Hepatocyte (in vitro differentiated cells): ENCODE results near the gene ACSS1. TPM values are rescaled to one million over a fixed set of nuclear protein-coding genes. Genes with fewer than 3 reads are reported as not detected.

ENCODE experiments used
- DNase-seq: peaks from one replicate; pipeline ENCODE4 v3.0.0-alpha.2; 2016; ENCODE audit warnings: low spot score
- H2AFZ ChIP-seq: fragments of 200-600 bp; sonication (generic); 2 replicates; pipeline ENCODE4 v1.6.0; 2016; ENCODE audit warnings: antibody characterized with exemption, mild to moderate bottlenecking
- H3K27ac ChIP-seq: fragments of 200-600 bp; sonication (generic); 2 replicates; pipeline ENCODE4 v1.5.1; 2016; ENCODE audit warnings: mild to moderate bottlenecking
- H3K27me3 ChIP-seq: fragments of 200-600 bp; sonication (generic); 2 replicates; pipeline ENCODE4 v1.6.1; 2016
- H3K36me3 ChIP-seq: fragments of 200-600 bp; sonication (generic); replicated peaks from 2 replicates; pipeline ENCODE4 v1.5.1; 2016; ENCODE audit warnings: low read depth; ENCODE audit not compliant: insufficient read depth
- H3K4me1 ChIP-seq: fragments of 200-600 bp; sonication (generic); 2 replicates; pipeline ENCODE4 v1.5.1; 2016; ENCODE audit warnings: mild to moderate bottlenecking, moderate library complexity; ENCODE audit not compliant: insufficient read depth
- H3K4me2 ChIP-seq: fragments of 200-600 bp; sonication (generic); 2 replicates; pipeline ENCODE4 v1.6.0; 2016
- H3K4me3 ChIP-seq: fragments of 200-600 bp; sonication (generic); 2 replicates; pipeline ENCODE4 v1.5.1; 2016; ENCODE audit warnings: mild to moderate bottlenecking
- H3K79me2 ChIP-seq: fragments of 200-600 bp; sonication (generic); 2 replicates; pipeline ENCODE4 v1.6.0; 2017; ENCODE audit warnings: mild to moderate bottlenecking
- H3K9me2 ChIP-seq: fragments of 200-600 bp; sonication (generic); replicated peaks from 2 replicates; pipeline ENCODE4 v1.6.0; 2017; ENCODE audit warnings: mild to moderate bottlenecking; ENCODE audit not compliant: insufficient read depth
- H3K9me3 ChIP-seq: fragments of 200-600 bp; sonication (generic); 2 replicates; pipeline ENCODE4 v1.5.1; 2016; ENCODE audit warnings: low read depth, mild to moderate bottlenecking
- H4K20me1 ChIP-seq: fragments of 200-600 bp; sonication (generic); 2 replicates; pipeline ENCODE4 v1.6.0; 2016; ENCODE audit warnings: mild to moderate bottlenecking; ENCODE audit not compliant: insufficient read depth, poor library complexity, severe bottlenecking
- CTCF ChIP-seq: fragments of 200-600 bp; sonication (generic); IDR thresholded peaks from 2 replicates; pipeline ENCODE4 v1.5.1; 2016; ENCODE audit warnings: antibody characterized with exemption, mild to moderate bottlenecking; ENCODE audit not compliant: poor library complexity
- EZH2 ChIP-seq: fragments of 200-600 bp; sonication (generic); IDR thresholded peaks from 2 replicates; pipeline ENCODE4 v1.6.1; 2016; ENCODE audit warnings: antibody characterized with exemption, mild to moderate bottlenecking, borderline replicate concordance
- EZH2phosphoT487 ChIP-seq: fragments of 200-600 bp; sonication (generic); IDR thresholded peaks from one replicate; pipeline ENCODE4 v1.6.1; 2018; ENCODE audit warnings: antibody characterized with exemption, mild to moderate bottlenecking, low read depth, moderate library complexity; ENCODE audit not compliant: unreplicated experiment, severe bottlenecking
- WGBS: methylation state at CpG from one replicate; pipeline ENCODE4 v1.1.6; 2016; ENCODE audit warnings: low lambda C conversion rate; ENCODE audit errors: missing lambda C conversion rate; 5-methylcytosine and 5-hydroxymethylcytosine counted together
- polyA plus RNA-seq: library from polyadenylated mRNA; unstranded; fragments of >200 nt; fragmentation: Nextera tagmentation; extraction: Ambion mirVana; gene quantifications from 2 replicates; pipeline ENCODE4 v1.2.1, GENCODE V29; 2016
- total RNA-seq: library from RNA; depleted of rRNA; stranded (reverse); fragments of >200 nt; gene quantifications from 2 replicates; pipeline ENCODE4 v1.2.3, GENCODE V29; 2014

Gene ACSS1
- total and polyA plus RNA-seq, 2 experiments from 2014 or later: 20.5 to 37.7 TPM

- 91% methylated on average over 8 of the region's 8 CpGs for WGBS
- Histone ChIP-seq H3K4me3 (no peak overlapping the region), H3K9me3 (no peaks in the 10 kb centered on the region), H3K9me2 (no peaks in the 10 kb centered on the region), H3K79me2 (peaks cover 19% of the 10 kb centered on the region), H4K20me1 (no peaks in the 10 kb centered on the region), H3K4me1 (peaks cover 24% of the 10 kb centered on the region), H3K27me3 (no peaks in the 10 kb centered on the region), H3K4me2 (no peak overlapping the region), H3K36me3 (no peaks in the 10 kb centered on the region), H2AFZ (no peak overlapping the region), H3K27ac (peak overlapping the region; percentile 36)
- no peak for DNase-seq
- TF ChIP-seq EZH2 (no peak), EZH2phosphoT487 (no peak), CTCF (no peak)
Measured at GRCh38 chr20:25030649-25031207, 27.2 kb downstream of the ACSS1 start.

- H3K4me3 ChIP-seq: no peak overlapping the region
- no peak overlapping the region for H3K4me2 ChIP-seq
- no peaks in the 10 kb centered on the region for H3K36me3 ChIP-seq
- H3K9me3 ChIP-seq: no peaks in the 10 kb centered on the region
- no peak for DNase-seq
- H3K27ac ChIP-seq: no peak overlapping the region
- H3K27me3 ChIP-seq: no peaks in the 10 kb centered on the region
- TF ChIP-seq CTCF (no peak), EZH2 (no peak), EZH2phosphoT487 (no peak)
- WGBS: 96% methylated on average over 5 of the region's 5 CpGs
- H3K4me1 ChIP-seq: peaks cover 24% of the 10 kb centered on the region
- H2AFZ ChIP-seq: no peak overlapping the region
- no peaks in the 10 kb centered on the region for H4K20me1 ChIP-seq
- peaks cover 20% of the 10 kb centered on the region for H3K79me2 ChIP-seq
- H3K9me2 ChIP-seq: no peaks in the 10 kb centered on the region
Measured at GRCh38 chr20:25030007-25030648, 27.8 kb downstream of the ACSS1 start.

- Histone ChIP-seq H4K20me1 (no peaks in the 10 kb centered on the region), H3K9me2 (no peaks in the 10 kb centered on the region), H3K4me1 (no peaks in the 10 kb centered on the region), H3K9me3 (no peaks in the 10 kb centered on the region), H3K27ac (no peak overlapping the region), H2AFZ (no peak overlapping the region), H3K36me3 (no peaks in the 10 kb centered on the region), H3K4me3 (no peak overlapping the region), H3K79me2 (peaks cover 17% of the 10 kb centered on the region), H3K4me2 (no peak overlapping the region), H3K27me3 (no peaks in the 10 kb centered on the region)
- 98% methylated on average over 4 of the region's 4 CpGs for WGBS
- no peak for DNase-seq
- TF ChIP-seq EZH2 (no peak), CTCF (no peak), EZH2phosphoT487 (no peak)
Measured at GRCh38 chr20:25025986-25026605, 31.8 kb downstream of the ACSS1 start.
